Measurements from ENCODE around the gene SLC4A4. TPM values are rescaled to one million over a fixed set of nuclear protein-coding genes. Genes with fewer than 3 reads are reported as not detected.

SLC4A4 gene
- total and polyA plus RNA-seq, 2 of the 8 experiments (the other 6 are each of a cell fraction or from before 2014, with no cell fraction given), result 0.67 to 2.8 TPM

- 92% methylated on average over 2 of the region's 2 CpGs; no CpG with 5 or more reads in 1 of the 2 experiments for WGBS, 2 experiments (ENCODE audit: extremely low coverage in 1 of 2, insufficient coverage in 1 of 2, insufficient read length in 1 of 2, insufficient replicate concordance in 2 of 2, low coverage in 1 of 2, low lambda C conversion rate in 2 of 2, missing lambda C conversion rate in 1 of 2)
- no peak overlapping the region for H3K4ac ChIP-seq (replicated peaks; ENCODE audit: insufficient read length, low read depth, low read length)
- no peak overlapping the region for H2AK5ac ChIP-seq (ENCODE audit: low read depth, low read length)
- H2BK15ac ChIP-seq (ENCODE audit: low read length), result no peak overlapping the region
- no peak overlapping the region for H4K8ac ChIP-seq (ENCODE audit: extremely low read depth, insufficient read depth, low read length)
- H3K14ac ChIP-seq (ENCODE audit: insufficient read length), result no peak overlapping the region
- H2BK12ac ChIP-seq (ENCODE audit: low read depth, low read length), result no peak overlapping the region
- H2BK20ac ChIP-seq (ENCODE audit: low read length), result no peak overlapping the region
- no peak overlapping the region for H2BK5ac ChIP-seq (ENCODE audit: low read depth, low read length)
- H3K9ac ChIP-seq (replicated peaks in 1 of 4; ENCODE audit: extremely low read depth in 1 of 4, low read depth in 3 of 4, low read length in 3 of 4), result no peak overlapping the region
- H3K27me3 ChIP-seq (replicated peaks in 1 of 4; ENCODE audit: control insufficient read depth in 3 of 4, extremely low read depth in 1 of 4, insufficient read depth in 3 of 4, low read length in 3 of 4), result no peaks in the 10 kb centered on the region
- H3K56ac ChIP-seq (replicated peaks; ENCODE audit: insufficient read length, low read depth, low read length), result no peak overlapping the region
- H2AFZ ChIP-seq (ENCODE audit: low read length), result no peak overlapping the region
- ChIA-PET CTCF (ENCODE audit: partially characterized antibody) (interaction anchor here (2.1 kb wide), 1 partner anchor 10 kb away, joined by 4 read pairs; no protein-coding TSS in a partner anchor), POLR2A (ENCODE audit: partially characterized antibody) (interaction anchor here (0.8 kb wide), 1 partner anchor 11 kb away, joined by 3 read pairs; no protein-coding TSS in a partner anchor)
- H3K79me1 ChIP-seq (ENCODE audit: low read depth, low read length), result no peaks in the 10 kb centered on the region
- H3K9me3 ChIP-seq (ENCODE audit: insufficient read depth in 2 of 2, low read depth in 1 of 2, low read length in 1 of 2), result no peaks in the 10 kb centered on the region
- no peaks in the 10 kb centered on the region for H3K36me3 ChIP-seq (ENCODE audit: control insufficient read depth in 2 of 4, insufficient read depth in 4 of 4, low read length in 3 of 4)
- H3K27ac ChIP-seq (ENCODE audit: low read depth, low read length), result no peak overlapping the region
- DNase-seq (ENCODE audit: low read depth in 1 of 2, low spot score in 2 of 2), result no peak
- no peaks in the 10 kb centered on the region for H4K20me1 ChIP-seq (replicated peaks in 1 of 2; ENCODE audit: control insufficient read depth in 1 of 2, insufficient read depth in 2 of 2, low read length in 2 of 2)
- H4K91ac ChIP-seq (replicated peaks; ENCODE audit: insufficient read length, low read length), result no peak overlapping the region
- no peaks in the 10 kb centered on the region for H3K79me2 ChIP-seq (ENCODE audit: control insufficient read depth in 1 of 2, insufficient read depth in 2 of 2, low read length in 2 of 2)
- H4K5ac ChIP-seq (ENCODE audit: insufficient read length, low read depth, low read length), result no peak overlapping the region
- FAIRE-seq, result no peak
- H3K18ac ChIP-seq (ENCODE audit: extremely low read depth, low read length), result no peak overlapping the region
- no peak overlapping the region for H2BK120ac ChIP-seq (replicated peaks; ENCODE audit: low read depth, low read length)
- H3K23ac ChIP-seq (ENCODE audit: insufficient read length), result no peak overlapping the region
- no peak overlapping the region for H3K4me2 ChIP-seq (ENCODE audit: insufficient read depth in 1 of 2, low read depth in 2 of 2, low read length in 2 of 2)
- no peaks in the 10 kb centered on the region for H3K4me1 ChIP-seq (replicated peaks in 1 of 4; ENCODE audit: control insufficient read depth in 3 of 4, insufficient read depth in 4 of 4, low read length in 3 of 4)
- H3K4me3 ChIP-seq (ENCODE audit: extremely low read depth in 1 of 4, insufficient read depth in 2 of 4, low read depth in 3 of 4, low read length in 4 of 4), result no peak overlapping the region
- no peaks in the 10 kb centered on the region for H3K23me2 ChIP-seq (ENCODE audit: low read depth, low read length)
- TF ChIP-seq, protein P1, sequence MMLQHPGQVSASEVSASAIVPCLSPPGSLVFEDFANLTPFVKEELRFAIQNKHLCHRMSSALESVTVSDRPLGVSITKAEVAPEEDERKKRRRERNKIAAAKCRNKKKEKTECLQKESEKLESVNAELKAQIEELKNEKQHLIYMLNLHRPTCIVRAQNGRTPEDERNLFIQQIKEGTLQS (IDR thresholded peaks at IDR 0.05; ENCODE audit: insufficient read depth, low read depth, low read length), result no peak
- TF ChIP-seq SP4 (IDR thresholded peaks at IDR 0.05; ENCODE audit: low read length) (no peak), JUN (IDR thresholded peaks at IDR 0.05; ENCODE audit: low read depth, low read length) (no peak), BRCA1 (IDR thresholded peaks at IDR 0.05; ENCODE audit: low read depth, low read length) (no peak), CREB1 (IDR thresholded peaks at IDR 0.05) (no peak), SRF (IDR thresholded peaks at IDR 0.05; ENCODE audit: low read depth, low read length) (no peak), SIX5 (IDR thresholded peaks at IDR 0.05; ENCODE audit: low read depth, low read length) (no peak), FOSL1 (IDR thresholded peaks at IDR 0.05; ENCODE audit: insufficient read depth, low read depth, low read length) (no peak), SIN3A (conservative IDR thresholded peaks at IDR 0.05 in 1 of 2, IDR thresholded peaks at IDR 0.05 in 1 of 2; ENCODE audit: low read depth in 1 of 2, low read length in 2 of 2) (no peak), CHD1 (IDR thresholded peaks at IDR 0.05; ENCODE audit: low read depth, low read length) (no peak), YY1 (IDR thresholded peaks at IDR 0.05; ENCODE audit: low read depth, low read length) (no peak), CHD2 (IDR thresholded peaks at IDR 0.05; ENCODE audit: low read length) (no peak), RBBP5 (IDR thresholded peaks at IDR 0.05; ENCODE audit: borderline replicate concordance, low read depth, low read length) (no peak), KDM4A (IDR thresholded peaks at IDR 0.05; ENCODE audit: low read depth, low read length, severe bottlenecking) (no peak)
- TF ChIP-seq, protein P2, sequence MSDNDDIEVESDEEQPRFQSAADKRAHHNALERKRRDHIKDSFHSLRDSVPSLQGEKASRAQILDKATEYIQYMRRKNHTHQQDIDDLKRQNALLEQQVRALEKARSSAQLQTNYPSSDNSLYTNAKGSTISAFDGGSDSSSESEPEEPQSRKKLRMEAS (IDR thresholded peaks at IDR 0.05), result no peak
Measured at GRCh38 chr4:71444395-71444794, 105.6 kb downstream of the SLC4A4 start.

Measured in H1 (cell line).